Endothelial cell of umbilical vein (primary cell): ENCODE measurements around the gene RASGRP4. TPM values are rescaled to one million over a fixed set of nuclear protein-coding genes. Genes with fewer than 3 reads are reported as not detected.

Experiments used
- BruUV-seq: library from RNA; stranded (reverse); fragments of 400-500 nt; replicated peaks from 2 replicates; lab custom pipeline; 2021; lab: Mats Ljungman, UMichigan
- CTCF ChIA-PET: fragments of 300-600, 350-600 bp; sonication (Branson Sonifier 250); formaldehyde crosslinking; loops from one replicate; lab custom pipeline; 2021; ENCODE audit warnings: antibody characterized with exemption, inconsistent platforms; lab: Charles Lee
- POLR2A ChIA-PET: fragments of 300-600, 350-600 bp; sonication (Branson Sonifier 250); formaldehyde crosslinking; loops from one replicate; lab custom pipeline; 2021; ENCODE audit warnings: antibody characterized with exemption, inconsistent platforms; lab: Charles Lee
- DNase-seq: peaks from one replicate; pipeline ENCODE4 v3.0.0-alpha.2; 2011; ENCODE audit warnings: low read depth, low spot score
- FAIRE-seq: peaks from 2 replicates; lab custom pipeline; 2011; peaks lifted over from hg19 to GRCh38; lab: Jason Lieb, UNC
- H2AFZ ChIP-seq: 2 replicates; pipeline ENCODE4 v1.6.0; 2012; ENCODE audit warnings: low read depth, low read length, control low read depth, inconsistent platforms
- H3K27ac ChIP-seq: 2 replicates; pipeline ENCODE4 v1.5.1; 2011; ENCODE audit warnings: low read depth, mild to moderate bottlenecking, control low read depth, low read length, moderate library complexity; ENCODE audit not compliant: insufficient read depth
- H3K27me3 ChIP-seq, 2 experiments: 2 replicates each; pipeline versions ENCODE4 v1.6.0 to v1.6.1; 2011; ENCODE audit warnings: low read length in 2 of 2, mixed read lengths in 1 of 2; ENCODE audit not compliant: control insufficient read depth in 2 of 2, insufficient read depth in 2 of 2
- H3K36me3 ChIP-seq, 2 experiments: 2 replicates in 1 of 2; 3 replicates in 1 of 2; pipeline ENCODE4 v1.5.1; 2011; ENCODE audit warnings: low read length in 2 of 2, mild to moderate bottlenecking in 1 of 2, moderate library complexity in 1 of 2; ENCODE audit not compliant: control insufficient read depth in 2 of 2, insufficient read depth in 2 of 2; ENCODE audit errors: extremely low read depth in 1 of 2
- H3K4me1 ChIP-seq: 3 replicates; pipeline ENCODE4 v1.5.1; 2011; ENCODE audit warnings: mild to moderate bottlenecking, low read length; ENCODE audit not compliant: control insufficient read depth, insufficient read depth; ENCODE audit errors: extremely low read depth
- H3K4me2 ChIP-seq: 2 replicates; pipeline ENCODE4 v1.6.1; 2011; ENCODE audit warnings: low read length, control low read depth, mixed read lengths; ENCODE audit not compliant: insufficient read depth
- H3K4me3 ChIP-seq, 3 experiments: fragments of 200-600 bp in 1 of 3; sonication (generic), shearing (Covaris generic) in 1 of 3; replicated peaks in 1 of 3; 2 replicates each; pipeline ENCODE4 v1.5.1; 2011 to 2016; ENCODE audit warnings: control low read depth in 3 of 3, low read length in 3 of 3, mild to moderate bottlenecking in 2 of 3, inconsistent platforms in 1 of 3, low read depth in 1 of 3, moderate library complexity in 1 of 3; ENCODE audit not compliant: insufficient read depth in 1 of 3
- H3K79me2 ChIP-seq: 2 replicates; pipeline ENCODE4 v1.6.0; 2012; ENCODE audit warnings: low read length, inconsistent platforms; ENCODE audit not compliant: control insufficient read depth, insufficient read depth
- H3K9ac ChIP-seq: replicated peaks from 2 replicates; pipeline ENCODE3; 2011; ENCODE audit warnings: low read length, control low read depth; ENCODE audit not compliant: insufficient read depth; ENCODE audit errors: extremely low read depth
- H3K9me1 ChIP-seq: replicated peaks from 3 replicates; pipeline ENCODE4 v1.6.0; 2011; ENCODE audit warnings: mild to moderate bottlenecking, low read length; ENCODE audit not compliant: control insufficient read depth, insufficient read depth; ENCODE audit errors: extremely low read depth
- H3K9me3 ChIP-seq: replicated peaks from 2 replicates; pipeline ENCODE4 v1.5.1; 2012; ENCODE audit warnings: low read length, inconsistent platforms; ENCODE audit not compliant: control insufficient read depth, insufficient read depth
- H4K20me1 ChIP-seq: replicated peaks from 2 replicates; pipeline ENCODE3; 2011; ENCODE audit warnings: mild to moderate bottlenecking, low read length; ENCODE audit not compliant: control insufficient read depth, insufficient read depth; ENCODE audit errors: extremely low read depth
- CTCF ChIP-seq, 2 donors: IDR thresholded peaks; 1 replicate in 1 of 2; 2 replicates in 1 of 2; pipeline ENCODE4 v1.5.1; 2011; ENCODE audit warnings: low read length in 2 of 2, mild to moderate bottlenecking in 2 of 2, moderate library complexity in 2 of 2, control low read depth in 1 of 2, inconsistent platforms in 1 of 2, low read depth in 1 of 2; ENCODE audit not compliant: insufficient read depth in 1 of 2; ENCODE audit errors: extremely low read depth in 1 of 2
- GATA2 ChIP-seq: IDR thresholded peaks from 2 replicates; pipeline ENCODE4 v1.7.0; 2011; ENCODE audit warnings: low read depth, mild to moderate bottlenecking, moderate library complexity, mixed read lengths, low read length; ENCODE audit not compliant: insufficient read length, insufficient read depth
- MAX ChIP-seq: IDR thresholded peaks from 2 replicates; pipeline ENCODE4 v1.6.1; 2011; ENCODE audit not compliant: insufficient read depth, insufficient read length
- POLR2A ChIP-seq: IDR thresholded peaks from 2 replicates; pipeline ENCODE4 v1.6.1; 2012; ENCODE audit warnings: low read depth, mild to moderate bottlenecking, control low read depth, low read length
- POLR2AphosphoS5 ChIP-seq: IDR thresholded peaks from 2 replicates; pipeline ENCODE4 v1.6.1; 2012; ENCODE audit warnings: low read depth, mild to moderate bottlenecking, control low read depth, low read length, moderate library complexity; ENCODE audit not compliant: insufficient read depth
- dilution Hi-C: fragments of 300-500 bp; cut with MboI; formaldehyde crosslinking; loops from one replicate; pipeline ENCODE4 v1.15.0; 2019; ENCODE audit warnings: low sequenced_read_pairs; ENCODE audit not compliant: extremely low pct_ligation_motif_present
- intact Hi-C: fragments of 100-400 bp; cut with micrococcal nuclease; formaldehyde crosslinking; loops from one replicate; pipeline ENCODE4 v1.10.0; 2022
- polyA plus RNA-seq, 4 experiments: library from polyadenylated mRNA; depleted of rRNA in 3 of 4; stranded (reverse) in 3 of 4; unstranded in 1 of 4; fragments of >200 nt; gene quantifications; 2 replicates each; pipeline versions ENCODE4 v1.2.1 to v1.2.3, GENCODE V29; 2011 to 2012; ENCODE audit warnings: missing spikeins in 1 of 4
- total RNA-seq: library from RNA; stranded (reverse); gene quantifications from 2 replicates; pipeline ENCODE4 v1.2.3, GENCODE V29; 2021

The RASGRP4 gene
- total and polyA plus RNA-seq, 2 donors (not counting 3 experiments of a cell fraction or from before 2014, with no cell fraction given): not detected

- FAIRE-seq (peak; percentile 97), DNase-seq (peak; percentile 98)
- Histone ChIP-seq H4K20me1 (no peaks in the 10 kb centered on the region), H3K79me2 (peaks cover 18% of the 10 kb centered on the region), H3K36me3 (peaks cover 2 to 3% of the 10 kb centered on the region in 2 experiments), H3K4me1 (peaks cover 15% of the 10 kb centered on the region), H3K27me3 (no peaks in the 10 kb centered on the region), H3K9me3 (no peaks in the 10 kb centered on the region), H3K4me2 (peak within 1 kb of the TSS; percentile 87), H3K27ac (peak within 1 kb of the TSS; percentile 84), H3K4me3 (peak within 1 kb of the TSS; percentile 78 to 96 (median 91)), H3K9ac (peak within 1 kb of the TSS; percentile 91), H3K9me1 (no peaks in the 10 kb centered on the region), H2AFZ (peak within 1 kb of the TSS; percentile 79)
- CTCF ChIA-PET: interaction anchor here (0.7 to 4.7 kb wide), 12 partner anchors 9 to 485 kb away, joined by 3 to 65 read pairs (median 4); partner anchors contain the start of genes CATSPERG, FAM98C and PSMD8
- intact Hi-C loops: loop anchor here (1.0 to 5.0 kb wide), 4 partner anchors 13 to 155 kb away; partner anchors contain the start of gene PSMD8
- BruUV-seq: no TSS peak
- POLR2A ChIA-PET: interaction anchor here (0.7 to 3.6 kb wide), 4 partner anchors 12 to 237 kb away, joined by 4 to 39 read pairs (median 10); partner anchors contain the start of genes FAM98C and PSMD8
- TF ChIP-seq CTCF (IDR thresholded peaks at IDR 0.05; ENCODE audit: extremely low read depth in 1 of 2, insufficient read depth in 1 of 2, low read depth in 1 of 2, low read length in 2 of 2) (no peak), GATA2 (no peak), POLR2AphosphoS5 (peak; percentile 33), MAX (no peak), POLR2A (peak; percentile 18)
- dilution Hi-C loops: no loop called here
Observed at GRCh38 chr19:38387550-38388348, 38.3 kb downstream of the RASGRP4 start, which contains the start of gene GGN. Gene GGN, minus strand, starts transcription at chr19:38388034. Its CDS starts 773 bp downstream, at chr19:38387261.
